Measurements from ENCODE around the gene PIH1D2. TPM values are rescaled to one million over a fixed set of nuclear protein-coding genes. Genes with fewer than 3 reads are reported as not detected.
"Not testable (repeated sequence)": the region's sequence is repeated elsewhere in the genome, so short reads cannot be mapped to it uniquely, and the experiment has no call there.

PIH1D2 gene
- total and polyA plus RNA-seq, 2 donors (not counting 1 experiment from before 2014, with no cell fraction given) = 1.5 to 1.9 TPM

- no peak overlapping the region for H3K27ac ChIP-seq (ENCODE audit: insufficient read depth, low read length)
- H3K36me3 ChIP-seq (ENCODE audit: control insufficient read depth, insufficient read depth, low read length) = no peaks in the 10 kb centered on the region
- no peaks in the 10 kb centered on the region for H3K4me1 ChIP-seq (ENCODE audit: control insufficient read depth, extremely low read depth, insufficient read depth, low read length)
- no peak overlapping the region for H3K4me2 ChIP-seq (ENCODE audit: extremely low read depth, insufficient read depth, low read length)
- H3K9me3 ChIP-seq (ENCODE audit: control insufficient read depth, insufficient read depth, low read depth, low read length) = no peaks in the 10 kb centered on the region
- H4K20me1 ChIP-seq (ENCODE audit: control insufficient read depth, extremely low read depth, insufficient read depth, low read length) = no peaks in the 10 kb centered on the region
- no peak overlapping the region for H3K4me3 ChIP-seq (replicated peaks in 1 of 4; ENCODE audit: control extremely low read depth in 1 of 4, insufficient read depth in 1 of 4, low read depth in 3 of 4, low read length in 4 of 4)
- no peak overlapping the region for H2AFZ ChIP-seq (ENCODE audit: low read length)
- H3K27me3 ChIP-seq (ENCODE audit: control insufficient read depth, insufficient read depth, low read length) = no peaks in the 10 kb centered on the region
- no peak for DNase-seq (ENCODE audit: low read depth in 2 of 2)
- no peaks in the 10 kb centered on the region for H3K79me2 ChIP-seq (ENCODE audit: control insufficient read depth, insufficient read depth, low read length)
- no peak overlapping the region for H3K9ac ChIP-seq (ENCODE audit: insufficient read depth, low read length)
- TF ChIP-seq, protein P1, sequence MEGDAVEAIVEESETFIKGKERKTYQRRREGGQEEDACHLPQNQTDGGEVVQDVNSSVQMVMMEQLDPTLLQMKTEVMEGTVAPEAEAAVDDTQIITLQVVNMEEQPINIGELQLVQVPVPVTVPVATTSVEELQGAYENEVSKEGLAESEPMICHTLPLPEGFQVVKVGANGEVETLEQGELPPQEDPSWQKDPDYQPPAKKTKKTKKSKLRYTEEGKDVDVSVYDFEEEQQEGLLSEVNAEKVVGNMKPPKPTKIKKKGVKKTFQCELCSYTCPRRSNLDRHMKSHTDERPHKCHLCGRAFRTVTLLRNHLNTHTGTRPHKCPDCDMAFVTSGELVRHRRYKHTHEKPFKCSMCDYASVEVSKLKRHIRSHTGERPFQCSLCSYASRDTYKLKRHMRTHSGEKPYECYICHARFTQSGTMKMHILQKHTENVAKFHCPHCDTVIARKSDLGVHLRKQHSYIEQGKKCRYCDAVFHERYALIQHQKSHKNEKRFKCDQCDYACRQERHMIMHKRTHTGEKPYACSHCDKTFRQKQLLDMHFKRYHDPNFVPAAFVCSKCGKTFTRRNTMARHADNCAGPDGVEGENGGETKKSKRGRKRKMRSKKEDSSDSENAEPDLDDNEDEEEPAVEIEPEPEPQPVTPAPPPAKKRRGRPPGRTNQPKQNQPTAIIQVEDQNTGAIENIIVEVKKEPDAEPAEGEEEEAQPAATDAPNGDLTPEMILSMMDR (conservative IDR thresholded peaks at IDR 0.05 in 1 of 2, IDR thresholded peaks at IDR 0.05 in 1 of 2; ENCODE audit: low read depth in 1 of 2, low read length in 2 of 2) = no peak
- TF ChIP-seq EZH2 (IDR thresholded peaks at IDR 0.05; ENCODE audit: low read length, missing control alignments) = no peak
Observed at GRCh38 chr11:112051768-112052167, 22.0 kb downstream of the PIH1D2 start.

DNA sequence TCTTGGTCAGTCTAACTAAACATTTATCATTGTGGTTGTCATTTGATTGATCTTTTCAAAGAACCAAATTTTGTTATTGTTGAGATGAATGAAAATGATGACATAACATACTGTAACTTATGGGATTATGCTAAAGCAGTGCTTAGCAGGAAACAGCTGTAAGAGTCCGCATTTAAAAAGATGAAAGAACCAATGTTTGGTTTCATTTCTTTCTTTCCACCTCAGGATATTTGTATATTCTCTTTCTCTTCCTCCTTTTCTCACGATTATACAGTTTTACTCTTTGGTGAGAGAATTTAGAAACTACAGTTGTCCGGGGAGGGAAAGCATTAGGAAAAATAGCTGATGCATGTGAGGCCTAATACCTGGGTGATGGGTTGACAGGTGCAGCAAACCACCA lies 23.1 kb downstream of the PIH1D2 start:
- Histone ChIP-seq H3K79me2 (ENCODE audit: control insufficient read depth, insufficient read depth, low read length) (no peaks in the 10 kb centered on the region), H3K4me3 (replicated peaks in 1 of 4; ENCODE audit: control extremely low read depth in 1 of 4, insufficient read depth in 1 of 4, low read depth in 3 of 4, low read length in 4 of 4) (no peak overlapping the region)

GRCh38 chr11:112049777-112050176 lies 24.0 kb downstream of the PIH1D2 start:
- DNase-seq (ENCODE audit: low read depth in 2 of 2) = no peak
- no peak overlapping the region for H3K9ac ChIP-seq (ENCODE audit: insufficient read depth, low read length)
- no peaks in the 10 kb centered on the region for H3K27me3 ChIP-seq (ENCODE audit: control insufficient read depth, insufficient read depth, low read length)
- H4K20me1 ChIP-seq (ENCODE audit: control insufficient read depth, extremely low read depth, insufficient read depth, low read length) = no peaks in the 10 kb centered on the region
- H3K27ac ChIP-seq (ENCODE audit: insufficient read depth, low read length) = no peak overlapping the region
- no peaks in the 10 kb centered on the region for H3K79me2 ChIP-seq (ENCODE audit: control insufficient read depth, insufficient read depth, low read length)
- no peak overlapping the region for H3K4me2 ChIP-seq (ENCODE audit: extremely low read depth, insufficient read depth, low read length)
- no peak overlapping the region for H3K4me3 ChIP-seq (replicated peaks in 1 of 4; ENCODE audit: control extremely low read depth in 1 of 4, insufficient read depth in 1 of 4, low read depth in 3 of 4, low read length in 4 of 4)
- no peaks in the 10 kb centered on the region for H3K4me1 ChIP-seq (ENCODE audit: control insufficient read depth, extremely low read depth, insufficient read depth, low read length)
- no peak overlapping the region for H2AFZ ChIP-seq (ENCODE audit: low read length)
- TF ChIP-seq, protein P1 (conservative IDR thresholded peaks at IDR 0.05 in 1 of 2, IDR thresholded peaks at IDR 0.05 in 1 of 2; ENCODE audit: low read depth in 1 of 2, low read length in 2 of 2) = no peak
- no peak for TF ChIP-seq EZH2 (IDR thresholded peaks at IDR 0.05; ENCODE audit: low read length, missing control alignments)
- H3K9me3 ChIP-seq (ENCODE audit: control insufficient read depth, insufficient read depth, low read depth, low read length) = no peaks in the 10 kb centered on the region
- peaks cover 2% of the 10 kb centered on the region for H3K36me3 ChIP-seq (ENCODE audit: control insufficient read depth, insufficient read depth, low read length)

More for the DNA sequence above, 23.1 kb downstream of the PIH1D2 start:
- no peaks in the 10 kb centered on the region for H3K36me3 ChIP-seq (ENCODE audit: control insufficient read depth, insufficient read depth, low read length)
- no peaks in the 10 kb centered on the region for H3K27me3 ChIP-seq (ENCODE audit: control insufficient read depth, insufficient read depth, low read length)
- TF ChIP-seq, protein P1 (conservative IDR thresholded peaks at IDR 0.05 in 1 of 2, IDR thresholded peaks at IDR 0.05 in 1 of 2; ENCODE audit: low read depth in 1 of 2, low read length in 2 of 2) = no peak
- TF ChIP-seq EZH2 (IDR thresholded peaks at IDR 0.05; ENCODE audit: low read length, missing control alignments) = no peak
- DNase-seq (ENCODE audit: low read depth in 2 of 2) = no peak
- no peaks in the 10 kb centered on the region for H3K9me3 ChIP-seq (ENCODE audit: control insufficient read depth, insufficient read depth, low read depth, low read length)
- no peak overlapping the region for H3K4me2 ChIP-seq (ENCODE audit: extremely low read depth, insufficient read depth, low read length)
- H2AFZ ChIP-seq (ENCODE audit: low read length) = no peak overlapping the region
- no peak overlapping the region for H3K9ac ChIP-seq (ENCODE audit: insufficient read depth, low read length)
- no peaks in the 10 kb centered on the region for H4K20me1 ChIP-seq (ENCODE audit: control insufficient read depth, extremely low read depth, insufficient read depth, low read length)
- H3K27ac ChIP-seq (ENCODE audit: insufficient read depth, low read length) = no peak overlapping the region
- no peaks in the 10 kb centered on the region for H3K4me1 ChIP-seq (ENCODE audit: control insufficient read depth, extremely low read depth, insufficient read depth, low read length)

GRCh38 chr11:112048256-112048655 lies 25.6 kb downstream of the PIH1D2 start:
- not testable (repeated sequence) for H3K4me2 ChIP-seq (ENCODE audit: extremely low read depth, insufficient read depth, low read length); H3K79me2 ChIP-seq (ENCODE audit: control insufficient read depth, insufficient read depth, low read length)

DNA sequence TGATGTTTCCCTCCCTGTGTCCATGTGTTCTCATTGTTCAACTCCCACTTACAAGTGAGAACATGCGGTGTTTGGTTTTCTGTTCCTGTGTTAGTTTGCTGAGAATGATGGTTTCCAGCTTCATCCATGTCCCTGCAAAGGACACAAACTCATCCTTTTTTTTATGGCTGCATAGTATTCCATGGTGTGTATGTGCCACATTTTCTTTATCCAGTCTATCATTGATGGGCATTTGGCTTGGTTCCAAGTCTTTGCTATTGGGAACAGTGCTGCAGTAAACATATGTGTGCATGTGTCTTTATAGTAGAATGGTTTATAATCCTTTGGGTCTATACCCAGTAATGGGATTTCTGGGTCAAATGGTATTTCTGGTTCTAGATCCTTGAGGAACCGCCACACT lies 27.2 kb downstream of the PIH1D2 start:
- DNase-seq (ENCODE audit: low read depth in 2 of 2); H3K9ac ChIP-seq (ENCODE audit: insufficient read depth, low read length); H3K9me3 ChIP-seq (ENCODE audit: control insufficient read depth, insufficient read depth, low read depth, low read length); H3K4me2 ChIP-seq (ENCODE audit: extremely low read depth, insufficient read depth, low read length); H4K20me1 ChIP-seq (ENCODE audit: control insufficient read depth, extremely low read depth, insufficient read depth, low read length); H3K79me2 ChIP-seq (ENCODE audit: control insufficient read depth, insufficient read depth, low read length); H3K4me3 ChIP-seq (replicated peaks in 1 of 4; ENCODE audit: control extremely low read depth in 1 of 4, insufficient read depth in 1 of 4, low read depth in 3 of 4, low read length in 4 of 4); H3K27me3 ChIP-seq (ENCODE audit: control insufficient read depth, insufficient read depth, low read length); H3K27ac ChIP-seq (ENCODE audit: insufficient read depth, low read length); H3K36me3 ChIP-seq (ENCODE audit: control insufficient read depth, insufficient read depth, low read length); H3K4me1 ChIP-seq (ENCODE audit: control insufficient read depth, extremely low read depth, insufficient read depth, low read length); H2AFZ ChIP-seq (ENCODE audit: low read length): not testable (repeated sequence)

More at GRCh38 chr11:112048256-112048655, 25.6 kb downstream of the PIH1D2 start:
- not testable (repeated sequence) for H3K9me3 ChIP-seq (ENCODE audit: control insufficient read depth, insufficient read depth, low read depth, low read length); H3K27me3 ChIP-seq (ENCODE audit: control insufficient read depth, insufficient read depth, low read length); H3K4me1 ChIP-seq (ENCODE audit: control insufficient read depth, extremely low read depth, insufficient read depth, low read length); H3K4me3 ChIP-seq (replicated peaks in 1 of 4; ENCODE audit: control extremely low read depth in 1 of 4, insufficient read depth in 1 of 4, low read depth in 3 of 4, low read length in 4 of 4); H3K36me3 ChIP-seq (ENCODE audit: control insufficient read depth, insufficient read depth, low read length); DNase-seq (ENCODE audit: low read depth in 2 of 2); H3K9ac ChIP-seq (ENCODE audit: insufficient read depth, low read length); H4K20me1 ChIP-seq (ENCODE audit: control insufficient read depth, extremely low read depth, insufficient read depth, low read length); H2AFZ ChIP-seq (ENCODE audit: low read length); H3K27ac ChIP-seq (ENCODE audit: insufficient read depth, low read length)
